Endothelial cell of umbilical vein (primary cell): Measurements from ENCODE around the gene SPEF1.

Source experiments
- EZH2 ChIP-seq: IDR thresholded peaks from 2 replicates; pipeline ENCODE4 v1.6.1; 2012; ENCODE audit warnings: borderline replicate concordance, low read depth, mild to moderate bottlenecking, moderate library complexity, low read length, inconsistent platforms; ENCODE audit not compliant: severe bottlenecking
- FOS ChIP-seq: IDR thresholded peaks from 2 replicates; pipeline ENCODE4 v1.6.1; 2011; ENCODE audit warnings: mild to moderate bottlenecking, low read length, moderate library complexity, borderline replicate concordance; ENCODE audit not compliant: insufficient read depth
- GATA2 ChIP-seq: IDR thresholded peaks from 2 replicates; pipeline ENCODE4 v1.7.0; 2011; ENCODE audit warnings: low read depth, mild to moderate bottlenecking, moderate library complexity, mixed read lengths, low read length; ENCODE audit not compliant: insufficient read length, insufficient read depth
- JUN ChIP-seq: IDR thresholded peaks from 2 replicates; pipeline ENCODE4 v1.6.1; 2011; ENCODE audit warnings: borderline replicate concordance, low read depth; ENCODE audit not compliant: insufficient read length, insufficient read depth
- MYC ChIP-seq: IDR thresholded peaks from one replicate; pipeline ENCODE4 v1.6.1; 2011; ENCODE audit warnings: mild to moderate bottlenecking, low read depth, low read length
- POLR2A ChIP-seq: IDR thresholded peaks from 2 replicates; pipeline ENCODE4 v1.6.1; 2012; ENCODE audit warnings: low read depth, mild to moderate bottlenecking, control low read depth, low read length
- POLR2AphosphoS5 ChIP-seq: IDR thresholded peaks from 2 replicates; pipeline ENCODE4 v1.6.1; 2012; ENCODE audit warnings: low read depth, mild to moderate bottlenecking, control low read depth, low read length, moderate library complexity; ENCODE audit not compliant: insufficient read depth
- TF ChIP-seq, protein P1 (sequence below), 2 donors: IDR thresholded peaks; 1 replicate in 1 of 2; 2 replicates in 1 of 2; pipeline ENCODE4 v1.5.1; 2011; ENCODE audit warnings: low read length in 2 of 2, mild to moderate bottlenecking in 2 of 2, moderate library complexity in 2 of 2, control low read depth in 1 of 2, inconsistent platforms in 1 of 2, low read depth in 1 of 2; ENCODE audit not compliant: insufficient read depth in 1 of 2; ENCODE audit errors: extremely low read depth in 1 of 2
- TF ChIP-seq, protein P2 (sequence below): IDR thresholded peaks from 2 replicates; pipeline ENCODE4 v1.6.1; 2011; ENCODE audit not compliant: insufficient read depth, insufficient read length

DNA sequence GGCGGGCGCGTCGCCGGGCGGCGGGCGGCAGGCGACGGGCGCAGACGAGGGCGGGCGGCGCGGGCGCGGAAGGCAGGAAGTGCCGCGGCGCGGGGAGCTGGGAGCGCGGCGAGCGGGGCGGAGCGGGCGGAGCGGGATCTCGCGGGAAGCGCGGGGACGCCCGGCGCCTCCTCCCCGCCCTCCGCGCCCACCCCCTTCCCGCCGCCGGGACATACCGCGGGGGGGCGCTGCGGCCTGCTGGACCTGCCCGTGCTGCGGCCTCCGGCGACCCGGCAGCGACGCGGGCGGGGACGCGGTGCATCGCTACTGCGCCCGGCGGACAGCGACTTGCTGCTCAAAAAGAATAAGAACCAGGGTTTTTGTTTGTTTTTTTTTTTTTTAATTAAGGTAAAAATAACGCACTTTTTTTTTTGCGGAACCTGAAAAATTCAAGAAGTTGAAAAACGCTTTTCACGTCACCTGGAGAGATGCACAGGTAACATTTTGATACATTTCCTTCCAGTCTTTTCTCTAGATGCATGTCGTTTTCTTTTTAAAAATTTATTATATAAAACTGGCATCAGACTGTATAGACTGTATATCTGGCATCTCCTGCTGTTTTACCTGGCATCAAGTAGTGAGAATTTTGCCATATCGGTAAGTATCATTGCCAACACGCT lies 5.5 kb upstream of the SPEF1 start, which contains the start of gene CENPB:
- TF ChIP-seq, protein P1, sequence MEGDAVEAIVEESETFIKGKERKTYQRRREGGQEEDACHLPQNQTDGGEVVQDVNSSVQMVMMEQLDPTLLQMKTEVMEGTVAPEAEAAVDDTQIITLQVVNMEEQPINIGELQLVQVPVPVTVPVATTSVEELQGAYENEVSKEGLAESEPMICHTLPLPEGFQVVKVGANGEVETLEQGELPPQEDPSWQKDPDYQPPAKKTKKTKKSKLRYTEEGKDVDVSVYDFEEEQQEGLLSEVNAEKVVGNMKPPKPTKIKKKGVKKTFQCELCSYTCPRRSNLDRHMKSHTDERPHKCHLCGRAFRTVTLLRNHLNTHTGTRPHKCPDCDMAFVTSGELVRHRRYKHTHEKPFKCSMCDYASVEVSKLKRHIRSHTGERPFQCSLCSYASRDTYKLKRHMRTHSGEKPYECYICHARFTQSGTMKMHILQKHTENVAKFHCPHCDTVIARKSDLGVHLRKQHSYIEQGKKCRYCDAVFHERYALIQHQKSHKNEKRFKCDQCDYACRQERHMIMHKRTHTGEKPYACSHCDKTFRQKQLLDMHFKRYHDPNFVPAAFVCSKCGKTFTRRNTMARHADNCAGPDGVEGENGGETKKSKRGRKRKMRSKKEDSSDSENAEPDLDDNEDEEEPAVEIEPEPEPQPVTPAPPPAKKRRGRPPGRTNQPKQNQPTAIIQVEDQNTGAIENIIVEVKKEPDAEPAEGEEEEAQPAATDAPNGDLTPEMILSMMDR (IDR thresholded peaks at IDR 0.05; ENCODE audit: extremely low read depth in 1 of 2, insufficient read depth in 1 of 2, low read depth in 1 of 2, low read length in 2 of 2), result peak; percentile 56 to 62
- peak; percentile 58 for TF ChIP-seq POLR2AphosphoS5
- TF ChIP-seq, protein P2, sequence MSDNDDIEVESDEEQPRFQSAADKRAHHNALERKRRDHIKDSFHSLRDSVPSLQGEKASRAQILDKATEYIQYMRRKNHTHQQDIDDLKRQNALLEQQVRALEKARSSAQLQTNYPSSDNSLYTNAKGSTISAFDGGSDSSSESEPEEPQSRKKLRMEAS, result no peak
- TF ChIP-seq JUN, result no peak
- TF ChIP-seq POLR2A, result no peak
- no peak for TF ChIP-seq EZH2
- TF ChIP-seq FOS, result no peak
- no peak for TF ChIP-seq MYC
- no peak for TF ChIP-seq GATA2
